CD4-positive, alpha-beta T cell treated with Interleukin-21 for 1 hour (primary cell): ENCODE measurements around the gene PLCB1.

Experiments used
- DNase-seq: peaks from one replicate; pipeline ENCODE4 v3.0.0-alpha.2; 2020

The PLCB1 gene

GRCh38 chr20:8749101-8749500 is 617.0 kb downstream of the PLCB1 start:
- no peak for DNase-seq

GRCh38 chr20:8749986-8750385 is 617.9 kb downstream of the PLCB1 start:
- DNase-seq = no peak

- no peak for DNase-seq
These were observed 623.5 kb downstream of the PLCB1 start for GRCh38 chr20:8755340-8756118.

- DNase-seq = no peak
These were observed 624.3 kb downstream of the PLCB1 start for GRCh38 chr20:8756410-8756809.

- DNase-seq = no peak
These were observed 625.1 kb downstream of the PLCB1 start for GRCh38 chr20:8757146-8757545.

- no peak for DNase-seq
These were observed 632.4 kb downstream of the PLCB1 start for GRCh38 chr20:8764344-8764962.

GRCh38 chr20:8766868-8767390 is 634.9 kb downstream of the PLCB1 start:
- DNase-seq = no peak

- DNase-seq = no peak
These were observed 642.3 kb downstream of the PLCB1 start for GRCh38 chr20:8774412-8774811.

GRCh38 chr20:8777911-8778310 is 645.8 kb downstream of the PLCB1 start:
- no peak for DNase-seq

- DNase-seq = no peak
These were observed 646.3 kb downstream of the PLCB1 start for GRCh38 chr20:8778387-8778786.

GRCh38 chr20:8780915-8781314 is 648.8 kb downstream of the PLCB1 start:
- DNase-seq = no peak

- no peak for DNase-seq
These were observed 650.7 kb downstream of the PLCB1 start for GRCh38 chr20:8782804-8783203.

GRCh38 chr20:8783734-8784133 is 651.7 kb downstream of the PLCB1 start:
- DNase-seq = no peak

- no peak for DNase-seq
These were observed 654.3 kb downstream of the PLCB1 start for GRCh38 chr20:8786383-8786782.

- no peak for DNase-seq
These were observed 655.0 kb downstream of the PLCB1 start for GRCh38 chr20:8787090-8787489.

- DNase-seq = no peak
These were observed 656.2 kb downstream of the PLCB1 start for GRCh38 chr20:8788275-8788674.

GRCh38 chr20:8788831-8789230 is 656.8 kb downstream of the PLCB1 start:
- DNase-seq = no peak

- DNase-seq = no peak
These were observed 658.5 kb downstream of the PLCB1 start for GRCh38 chr20:8790442-8791074.

GRCh38 chr20:8795404-8795803 is 663.3 kb downstream of the PLCB1 start:
- DNase-seq = no peak

- DNase-seq = no peak
These were observed 664.1 kb downstream of the PLCB1 start for GRCh38 chr20:8796088-8796660.

- no peak for DNase-seq
These were observed 666.4 kb downstream of the PLCB1 start for GRCh38 chr20:8798505-8798904.

- DNase-seq = no peak
These were observed 668.0 kb downstream of the PLCB1 start for GRCh38 chr20:8800089-8800488.

GRCh38 chr20:8801686-8802085 is 669.6 kb downstream of the PLCB1 start:
- DNase-seq = no peak

GRCh38 chr20:8803065-8803464 is 671.0 kb downstream of the PLCB1 start:
- DNase-seq = no peak
